ENCODE data around the gene SALL2. TPM values are rescaled to one million over a fixed set of nuclear protein-coding genes. Genes with fewer than 3 reads are reported as not detected.

Gene SALL2
- total RNA-seq, 4 donors from 2014 or later, result 1.4 to 5.0 (median 4.0) TPM

DNA sequence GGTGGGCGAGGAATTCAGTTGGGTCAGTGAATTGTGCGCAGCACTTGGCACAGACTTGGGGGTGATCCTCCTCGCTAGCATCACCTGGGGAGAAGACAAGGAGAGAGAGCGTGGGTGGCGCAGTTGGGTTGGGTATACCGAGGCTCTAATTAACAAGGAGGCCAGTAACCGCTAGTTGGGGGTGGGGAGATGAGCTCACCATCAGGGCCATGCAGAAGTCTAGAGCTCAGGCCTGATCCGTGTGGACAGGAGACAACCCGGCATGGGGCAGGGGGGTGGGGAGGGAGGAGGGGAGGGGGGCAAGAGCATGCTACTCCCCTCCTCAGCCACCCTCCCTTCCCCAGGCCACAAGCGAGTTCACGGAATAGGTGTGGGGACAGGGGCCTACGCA lies 580 bp downstream of the SALL2 start:
- H3K9me3 ChIP-seq, result no peaks in the 10 kb centered on the region
- peak overlapping the region; percentile 57 to 72 (median 66) for H3K4me3 ChIP-seq
- DNase-seq, result no peak
- TF ChIP-seq, protein P1, sequence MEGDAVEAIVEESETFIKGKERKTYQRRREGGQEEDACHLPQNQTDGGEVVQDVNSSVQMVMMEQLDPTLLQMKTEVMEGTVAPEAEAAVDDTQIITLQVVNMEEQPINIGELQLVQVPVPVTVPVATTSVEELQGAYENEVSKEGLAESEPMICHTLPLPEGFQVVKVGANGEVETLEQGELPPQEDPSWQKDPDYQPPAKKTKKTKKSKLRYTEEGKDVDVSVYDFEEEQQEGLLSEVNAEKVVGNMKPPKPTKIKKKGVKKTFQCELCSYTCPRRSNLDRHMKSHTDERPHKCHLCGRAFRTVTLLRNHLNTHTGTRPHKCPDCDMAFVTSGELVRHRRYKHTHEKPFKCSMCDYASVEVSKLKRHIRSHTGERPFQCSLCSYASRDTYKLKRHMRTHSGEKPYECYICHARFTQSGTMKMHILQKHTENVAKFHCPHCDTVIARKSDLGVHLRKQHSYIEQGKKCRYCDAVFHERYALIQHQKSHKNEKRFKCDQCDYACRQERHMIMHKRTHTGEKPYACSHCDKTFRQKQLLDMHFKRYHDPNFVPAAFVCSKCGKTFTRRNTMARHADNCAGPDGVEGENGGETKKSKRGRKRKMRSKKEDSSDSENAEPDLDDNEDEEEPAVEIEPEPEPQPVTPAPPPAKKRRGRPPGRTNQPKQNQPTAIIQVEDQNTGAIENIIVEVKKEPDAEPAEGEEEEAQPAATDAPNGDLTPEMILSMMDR (IDR thresholded peaks at IDR 0.05), result no peak
- TF ChIP-seq POLR2A (IDR thresholded peaks at IDR 0.05), result no peak
- H3K36me3 ChIP-seq, result no peaks in the 10 kb centered on the region
- peaks cover 0 to 10% (median 0%) of the 10 kb centered on the region in 4 donors for H3K4me1 ChIP-seq
- no peaks in the 10 kb centered on the region for H3K27me3 ChIP-seq
- peak overlapping the region; percentile 27 to 86 (median 62) for H3K27ac ChIP-seq

DNA sequence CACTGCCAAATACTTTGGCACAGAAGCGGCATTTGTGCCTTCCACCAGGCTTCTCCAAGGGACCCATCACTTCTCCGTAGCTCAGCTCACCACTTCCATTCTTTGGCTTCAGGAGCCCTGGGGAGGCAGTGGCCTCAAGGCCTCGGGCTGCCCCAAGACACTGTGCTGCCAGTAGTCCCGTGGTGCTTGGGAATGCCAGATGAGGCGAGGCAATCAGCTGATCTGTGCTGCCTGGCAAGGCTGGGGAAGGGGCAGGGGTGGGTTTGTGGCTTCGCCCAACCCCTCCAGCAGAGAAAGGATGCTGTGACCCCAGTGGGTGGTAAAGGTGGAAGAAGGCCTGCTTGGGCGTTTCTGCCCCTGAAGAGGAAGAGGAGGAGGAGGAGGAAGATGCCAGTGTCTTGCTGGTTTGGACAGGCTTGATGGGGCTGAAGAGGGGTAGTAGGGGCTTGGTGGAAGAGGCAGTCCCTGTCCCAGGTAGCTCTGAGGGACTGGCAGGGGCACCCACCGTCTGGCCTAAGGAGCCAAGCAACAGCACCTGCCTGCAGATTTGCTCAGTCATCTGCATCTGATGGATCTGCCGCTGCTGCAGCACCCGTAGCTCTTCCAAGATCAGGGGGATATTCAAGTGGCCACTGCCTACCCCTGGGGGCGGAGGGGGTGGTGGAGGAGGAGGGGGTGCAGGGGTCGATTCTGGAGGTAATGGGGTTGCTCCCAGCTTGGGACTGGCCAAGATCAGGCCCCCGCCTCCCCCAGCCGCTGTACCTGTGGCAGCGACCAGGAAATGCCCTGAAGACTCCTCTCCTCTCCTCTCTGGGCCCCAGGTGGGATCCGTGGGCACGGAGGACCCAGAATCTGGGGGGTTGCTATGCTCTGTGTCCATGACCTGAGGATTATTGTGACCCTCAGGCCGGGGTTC lies 1.3 kb downstream of the SALL2 start:
- Histone ChIP-seq H3K9me3 (no peaks in the 10 kb centered on the region), H3K27ac (peak overlapping the region in 2 of 4 donors; percentile 62 to 86), H3K4me3 (peak overlapping the region in 2 of 4 donors; percentile 57 to 68), H3K36me3 (no peaks in the 10 kb centered on the region), H3K4me1 (peaks cover 0 to 10% (median 0%) of the 10 kb centered on the region in 4 donors), H3K27me3 (no peaks in the 10 kb centered on the region)
- no peak for DNase-seq
- TF ChIP-seq, protein P1 (IDR thresholded peaks at IDR 0.05), result no peak
- no peak for TF ChIP-seq POLR2A (IDR thresholded peaks at IDR 0.05)

DNA sequence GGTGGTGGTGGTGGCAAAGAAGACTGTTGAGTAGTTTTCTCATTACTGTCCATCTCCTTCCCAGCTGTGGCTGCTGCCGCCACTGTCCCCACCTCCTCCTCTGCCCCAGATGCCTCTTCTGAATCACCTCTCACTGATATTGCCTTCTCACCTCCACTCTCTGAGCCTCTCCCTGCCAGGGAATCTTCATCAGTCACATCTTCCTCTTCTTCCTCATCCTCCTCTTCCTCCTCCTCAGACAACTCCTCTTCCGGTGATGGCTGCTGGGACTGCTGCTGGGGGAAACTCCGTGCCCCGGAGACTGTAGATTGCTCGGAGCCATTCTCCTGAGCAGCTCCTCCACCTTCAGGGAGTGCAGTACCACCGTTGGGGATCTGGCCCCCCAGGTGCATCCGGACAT lies 2.9 kb downstream of the SALL2 start:
- TF ChIP-seq, protein P1 (IDR thresholded peaks at IDR 0.05), result no peak
- TF ChIP-seq POLR2A (IDR thresholded peaks at IDR 0.05), result no peak
- Histone ChIP-seq H3K4me1 (peaks cover 0 to 10% (median 0%) of the 10 kb centered on the region in 4 donors), H3K27ac (no peak overlapping the region), H3K36me3 (no peaks in the 10 kb centered on the region), H3K4me3 (no peak overlapping the region), H3K27me3 (no peaks in the 10 kb centered on the region), H3K9me3 (no peaks in the 10 kb centered on the region)
- no peak for DNase-seq

DNA sequence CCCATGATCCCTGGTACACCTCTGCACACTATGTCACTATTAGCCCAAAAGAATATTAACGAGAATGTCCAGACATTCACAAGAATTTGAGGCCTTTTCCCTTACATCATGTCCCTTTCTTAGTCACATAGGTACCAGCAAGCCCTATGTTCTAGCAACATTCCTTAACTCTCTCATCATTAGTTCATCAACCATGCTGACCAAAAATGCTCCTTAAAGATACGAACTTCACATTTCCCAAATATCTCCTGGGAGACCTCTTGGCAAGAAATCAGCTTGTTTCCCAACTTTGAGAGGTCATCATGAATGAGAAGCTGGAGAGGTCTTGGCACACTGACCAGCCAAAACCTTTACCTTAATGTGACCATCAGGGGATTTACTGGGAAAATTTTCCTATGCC lies 4.6 kb downstream of the SALL2 start:
- Histone ChIP-seq H3K27me3 (no peaks in the 10 kb centered on the region), H3K36me3 (no peaks in the 10 kb centered on the region), H3K27ac (no peak overlapping the region), H3K9me3 (no peaks in the 10 kb centered on the region), H3K4me3 (no peak overlapping the region), H3K4me1 (peaks cover 0 to 3% (median 0%) of the 10 kb centered on the region in 4 donors)
- TF ChIP-seq, protein P1 (IDR thresholded peaks at IDR 0.05), result no peak
- TF ChIP-seq POLR2A (IDR thresholded peaks at IDR 0.05), result no peak
- no peak for DNase-seq

DNA sequence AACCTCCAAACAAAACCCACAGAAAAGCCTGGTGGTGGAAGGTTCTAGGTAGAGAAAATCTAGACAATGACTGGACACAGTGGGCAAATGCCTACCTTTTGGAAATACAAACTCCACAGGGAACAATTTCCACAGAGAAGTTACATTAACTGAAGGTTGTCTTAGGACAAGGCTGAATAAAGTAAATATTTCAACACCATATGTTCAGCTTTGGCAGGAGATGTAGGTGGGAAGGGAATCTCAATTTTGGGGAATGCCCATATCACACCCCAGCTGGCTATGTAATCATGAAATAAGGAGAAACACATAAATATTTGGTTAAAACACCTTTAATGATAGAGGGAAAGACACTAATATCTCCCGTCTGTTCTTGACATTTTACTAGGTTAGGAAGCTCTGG lies 5.4 kb downstream of the SALL2 start:
- TF ChIP-seq POLR2A (IDR thresholded peaks at IDR 0.05), result no peak
- TF ChIP-seq, protein P1 (IDR thresholded peaks at IDR 0.05), result no peak
- Histone ChIP-seq H3K27ac (no peak overlapping the region), H3K4me1 (no peaks in the 10 kb centered on the region), H3K4me3 (no peak overlapping the region), H3K27me3 (no peaks in the 10 kb centered on the region), H3K36me3 (no peaks in the 10 kb centered on the region), H3K9me3 (no peaks in the 10 kb centered on the region)
- no peak for DNase-seq

Measured in Peyer's patch (tissue), 4 donors.